A549 (cell line): Measurements from ENCODE around the gene DGUOK.
"Not testable (repeated sequence)": the region's sequence is repeated elsewhere in the genome, so short reads cannot be mapped to it uniquely, and the experiment has no call there.

Experiments
- EP300 ChIP-seq, 2 experiments: fragments of >200 bp; sonication (Bioruptor Twin); formaldehyde crosslinking; IDR thresholded peaks; 2 replicates in 1 of 2; 3 replicates in 1 of 2; pipeline ENCODE4 v1.6.1; 2016 to 2017
- HES2 ChIP-seq: fragments of >200 bp; sonication (Bioruptor Twin); formaldehyde crosslinking; IDR thresholded peaks from 2 replicates; pipeline ENCODE4 v1.6.1; 2016
- POLR2A ChIP-seq: IDR thresholded peaks from 2 replicates; pipeline ENCODE4 v1.6.1; 2012; ENCODE audit warnings: mild to moderate bottlenecking, low read length
- RAD21 ChIP-seq, 2 experiments: fragments of >200 bp in 1 of 2; sonication (Bioruptor Twin) in 1 of 2; formaldehyde crosslinking in 1 of 2; IDR thresholded peaks in 1 of 2; conservative IDR thresholded peaks in 1 of 2; 2 replicates in 1 of 2; 3 replicates in 1 of 2; pipeline ENCODE4 v1.6.1; 2012 to 2018; ENCODE audit warnings: inconsistent platforms in 1 of 2
- USF2 ChIP-seq: fragments of 450-650 bp; IDR thresholded peaks from 2 replicates; pipeline ENCODE4 v1.6.1; 2014; ENCODE audit warnings: antibody characterized with exemption
- TF ChIP-seq, protein P1 (sequence below): fragments of >200 bp; sonication (Bioruptor Twin); formaldehyde crosslinking; IDR thresholded peaks from 3 replicates; pipeline ENCODE4 v1.5.1; 2016

GRCh38 chr2:73940066-73940465 lies 13.4 kb downstream of the DGUOK start:
- TF ChIP-seq, protein P1, sequence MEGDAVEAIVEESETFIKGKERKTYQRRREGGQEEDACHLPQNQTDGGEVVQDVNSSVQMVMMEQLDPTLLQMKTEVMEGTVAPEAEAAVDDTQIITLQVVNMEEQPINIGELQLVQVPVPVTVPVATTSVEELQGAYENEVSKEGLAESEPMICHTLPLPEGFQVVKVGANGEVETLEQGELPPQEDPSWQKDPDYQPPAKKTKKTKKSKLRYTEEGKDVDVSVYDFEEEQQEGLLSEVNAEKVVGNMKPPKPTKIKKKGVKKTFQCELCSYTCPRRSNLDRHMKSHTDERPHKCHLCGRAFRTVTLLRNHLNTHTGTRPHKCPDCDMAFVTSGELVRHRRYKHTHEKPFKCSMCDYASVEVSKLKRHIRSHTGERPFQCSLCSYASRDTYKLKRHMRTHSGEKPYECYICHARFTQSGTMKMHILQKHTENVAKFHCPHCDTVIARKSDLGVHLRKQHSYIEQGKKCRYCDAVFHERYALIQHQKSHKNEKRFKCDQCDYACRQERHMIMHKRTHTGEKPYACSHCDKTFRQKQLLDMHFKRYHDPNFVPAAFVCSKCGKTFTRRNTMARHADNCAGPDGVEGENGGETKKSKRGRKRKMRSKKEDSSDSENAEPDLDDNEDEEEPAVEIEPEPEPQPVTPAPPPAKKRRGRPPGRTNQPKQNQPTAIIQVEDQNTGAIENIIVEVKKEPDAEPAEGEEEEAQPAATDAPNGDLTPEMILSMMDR, result not testable (repeated sequence)
- not testable (repeated sequence) for TF ChIP-seq RAD21 (conservative IDR thresholded peaks at IDR 0.05 in 1 of 2, IDR thresholded peaks at IDR 0.05 in 1 of 2); USF2; HES2; POLR2A; EP300 (IDR thresholded peaks at IDR 0.05)
